ENCODE measurements around the gene STARD13. TPM values are rescaled to one million over a fixed set of nuclear protein-coding genes. Genes with fewer than 3 reads are reported as not detected.

Gene STARD13
- total RNA-seq, 3 donors from 2014 or later = 34.5 to 92.4 (median 35.2) TPM

DNA sequence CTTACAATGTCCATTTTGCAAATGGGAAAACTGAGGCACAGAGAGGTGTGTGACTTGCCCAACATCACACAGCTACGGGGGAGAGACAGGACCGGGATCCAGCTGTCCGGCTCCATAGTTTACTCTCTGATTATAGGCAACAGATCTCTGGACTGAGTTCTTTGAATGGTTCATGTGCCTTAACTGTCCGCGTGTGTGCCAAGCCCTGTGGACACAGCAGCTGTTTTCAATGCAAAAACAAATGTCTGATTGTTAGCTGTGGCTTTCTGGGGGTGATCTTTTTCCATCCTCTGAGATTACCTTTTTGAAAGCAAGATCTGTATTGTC, 175.2 kb downstream of the STARD13 start:
- H3K36me3 ChIP-seq (ENCODE audit: low read depth) = no peaks in the 10 kb centered on the region
- DNase-seq (no peak), ATAC-seq (no peak)
- intact Hi-C loops (cut with DNase I, micrococcal nuclease) = no loop called here
- TF ChIP-seq, protein P1, sequence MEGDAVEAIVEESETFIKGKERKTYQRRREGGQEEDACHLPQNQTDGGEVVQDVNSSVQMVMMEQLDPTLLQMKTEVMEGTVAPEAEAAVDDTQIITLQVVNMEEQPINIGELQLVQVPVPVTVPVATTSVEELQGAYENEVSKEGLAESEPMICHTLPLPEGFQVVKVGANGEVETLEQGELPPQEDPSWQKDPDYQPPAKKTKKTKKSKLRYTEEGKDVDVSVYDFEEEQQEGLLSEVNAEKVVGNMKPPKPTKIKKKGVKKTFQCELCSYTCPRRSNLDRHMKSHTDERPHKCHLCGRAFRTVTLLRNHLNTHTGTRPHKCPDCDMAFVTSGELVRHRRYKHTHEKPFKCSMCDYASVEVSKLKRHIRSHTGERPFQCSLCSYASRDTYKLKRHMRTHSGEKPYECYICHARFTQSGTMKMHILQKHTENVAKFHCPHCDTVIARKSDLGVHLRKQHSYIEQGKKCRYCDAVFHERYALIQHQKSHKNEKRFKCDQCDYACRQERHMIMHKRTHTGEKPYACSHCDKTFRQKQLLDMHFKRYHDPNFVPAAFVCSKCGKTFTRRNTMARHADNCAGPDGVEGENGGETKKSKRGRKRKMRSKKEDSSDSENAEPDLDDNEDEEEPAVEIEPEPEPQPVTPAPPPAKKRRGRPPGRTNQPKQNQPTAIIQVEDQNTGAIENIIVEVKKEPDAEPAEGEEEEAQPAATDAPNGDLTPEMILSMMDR (IDR thresholded peaks at IDR 0.05) = no peak
- H3K9me3 ChIP-seq = no peaks in the 10 kb centered on the region
- no peak overlapping the region for H3K4me3 ChIP-seq
- H3K4me1 ChIP-seq (ENCODE audit: low read depth) = peaks cover 20% of the 10 kb centered on the region

DNA sequence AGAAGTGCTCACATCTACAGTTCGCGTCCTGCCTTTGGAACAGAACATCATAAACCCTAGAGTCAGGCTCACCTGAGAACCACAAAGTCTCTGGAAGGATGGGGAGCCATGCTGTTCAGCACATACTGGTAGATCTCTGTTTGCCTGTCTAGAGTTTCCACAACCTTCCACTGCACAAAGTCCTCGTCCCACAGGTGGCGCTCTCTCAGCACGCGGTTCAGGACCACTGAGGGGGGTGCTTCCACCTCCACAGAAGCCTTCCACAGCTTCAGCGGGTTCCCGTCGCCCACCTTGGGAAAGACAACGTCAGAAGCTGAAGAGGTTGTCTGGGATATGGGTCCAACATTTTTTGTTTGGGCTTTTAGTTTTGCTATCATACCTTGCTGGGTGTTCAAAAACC, 175.8 kb downstream of the STARD13 start:
- TF ChIP-seq, protein P1 (IDR thresholded peaks at IDR 0.05) = no peak
- Histone ChIP-seq H3K4me1 (ENCODE audit: low read depth) (peaks cover 20% of the 10 kb centered on the region), H3K4me3 (no peak overlapping the region), H3K36me3 (ENCODE audit: low read depth) (no peaks in the 10 kb centered on the region), H3K9me3 (no peaks in the 10 kb centered on the region)
- ATAC-seq (no peak), DNase-seq (peak in 1 of 3 donors; percentile 46)
- intact Hi-C loops (cut with DNase I, micrococcal nuclease) = no loop called here

DNA sequence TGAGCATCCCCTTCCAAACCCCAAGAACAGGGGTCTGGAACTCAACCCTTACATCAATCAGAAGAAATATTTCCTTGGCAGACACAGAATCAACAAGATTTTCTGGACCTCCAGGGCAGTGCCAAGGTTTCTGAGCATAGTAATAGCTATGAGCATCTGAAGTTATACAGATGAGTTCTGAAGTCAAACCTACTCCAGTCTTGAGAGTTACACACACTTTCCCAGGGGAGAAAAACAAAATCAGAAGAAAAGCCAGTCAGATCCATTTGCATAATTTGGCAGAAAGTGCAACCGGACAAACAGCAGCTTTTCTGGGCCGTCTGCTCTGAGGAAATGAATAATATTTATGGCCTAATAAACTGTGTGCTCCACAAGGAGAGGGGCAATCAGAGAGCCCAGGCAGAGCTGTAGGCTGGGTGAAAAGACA, 176.3 kb downstream of the STARD13 start:
- Histone ChIP-seq H3K4me1 (ENCODE audit: low read depth) (peaks cover 20% of the 10 kb centered on the region), H3K4me3 (no peak overlapping the region), H3K36me3 (ENCODE audit: low read depth) (no peaks in the 10 kb centered on the region), H3K9me3 (no peaks in the 10 kb centered on the region)
- no peak for DNase-seq
- ATAC-seq = no peak
- TF ChIP-seq, protein P1 (IDR thresholded peaks at IDR 0.05) = no peak
- intact Hi-C loops (cut with DNase I, micrococcal nuclease) = no loop called here

DNA sequence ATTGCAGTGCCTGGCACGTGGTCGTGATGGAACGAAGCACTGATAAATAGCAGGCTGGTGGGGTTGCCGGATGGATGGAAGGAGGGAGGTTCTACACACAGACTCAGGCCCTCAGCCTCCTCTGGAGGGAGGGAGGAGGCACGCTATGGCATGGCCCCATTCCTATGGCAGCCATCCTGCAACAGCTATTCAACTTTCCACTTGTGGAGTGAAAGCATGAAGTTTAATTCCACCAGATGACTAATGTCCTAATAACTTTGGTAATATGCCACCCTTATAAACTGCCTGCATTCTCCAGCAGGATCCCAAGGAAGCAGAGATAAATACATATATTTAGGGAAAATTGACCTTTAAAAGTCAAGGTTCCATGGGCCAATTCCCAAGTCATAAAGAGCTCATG, 176.9 kb downstream of the STARD13 start:
- no peaks in the 10 kb centered on the region for H3K36me3 ChIP-seq (ENCODE audit: low read depth)
- DNase-seq = no peak

DNA sequence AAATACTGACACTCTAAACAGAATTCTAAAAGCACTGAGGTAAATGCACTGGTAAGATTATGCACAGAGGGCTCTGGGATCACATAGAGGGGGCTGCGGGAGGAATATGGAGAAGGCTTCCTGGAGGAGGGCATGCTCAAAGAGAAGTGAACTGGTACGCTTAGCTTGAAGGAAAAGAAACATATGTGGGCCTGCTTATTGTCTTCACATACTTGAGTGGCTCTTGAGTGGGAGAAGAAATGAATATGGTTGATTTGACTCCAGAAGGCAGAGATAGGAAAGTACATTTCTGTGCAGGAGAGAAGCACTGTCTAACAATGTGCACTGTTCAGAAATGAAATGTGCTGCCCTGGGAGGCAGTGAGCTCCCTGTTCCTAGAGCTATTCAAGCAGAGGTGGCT, 178.2 kb downstream of the STARD13 start:
- Histone ChIP-seq H3K4me3 (no peak overlapping the region), H3K4me1 (ENCODE audit: low read depth) (peaks cover 20% of the 10 kb centered on the region), H3K36me3 (ENCODE audit: low read depth) (no peaks in the 10 kb centered on the region), H3K9me3 (no peaks in the 10 kb centered on the region)
- TF ChIP-seq, protein P1 (IDR thresholded peaks at IDR 0.05) = no peak
- intact Hi-C loops (cut with DNase I, micrococcal nuclease) = no loop called here
- ATAC-seq (no peak), DNase-seq (no peak)

More for the DNA sequence above, 176.9 kb downstream of the STARD13 start:
- Histone ChIP-seq H3K4me1 (ENCODE audit: low read depth) (peaks cover 20% of the 10 kb centered on the region), H3K4me3 (no peak overlapping the region), H3K9me3 (no peaks in the 10 kb centered on the region)
- TF ChIP-seq, protein P1 (IDR thresholded peaks at IDR 0.05) = no peak
- intact Hi-C loops (cut with DNase I, micrococcal nuclease) = no loop called here
- ATAC-seq = no peak
